Measurements from ENCODE around the gene EFCAB7.
A peak's percentile ranks its signal among the peaks of the same experiment; 100 is the strongest.

DNA sequence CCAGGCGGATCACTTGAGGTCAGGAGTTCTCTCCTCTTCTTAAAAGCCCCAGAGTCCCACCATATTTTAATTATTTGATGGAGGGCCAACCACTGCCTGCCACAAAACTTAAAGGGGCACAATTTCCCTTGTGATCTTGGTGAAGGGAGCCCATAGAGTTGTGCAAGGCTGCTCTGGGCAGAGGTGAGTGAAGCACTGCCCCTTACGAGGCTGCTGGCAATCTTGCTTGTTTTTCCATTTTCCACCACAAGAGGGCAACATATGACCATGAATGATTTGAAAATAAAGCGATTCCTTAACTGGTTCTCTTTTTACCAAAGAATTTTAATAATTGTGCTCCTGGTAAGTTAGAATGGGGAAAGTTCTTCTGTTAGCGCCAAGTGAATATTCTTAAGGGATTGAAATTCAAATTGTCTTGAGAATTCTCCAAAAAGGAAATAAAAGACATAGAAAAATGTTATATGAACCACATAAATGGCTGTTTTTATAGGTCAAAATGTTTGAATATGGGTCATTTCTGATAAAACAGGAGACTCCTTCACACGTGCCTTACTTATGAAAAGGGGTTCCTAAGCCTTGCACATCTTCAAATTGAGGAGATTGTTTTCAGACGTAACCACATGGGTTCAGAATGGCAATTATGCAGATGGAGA, 92.6 kb downstream of the EFCAB7 start:
- TF ChIP-seq, protein P1, sequence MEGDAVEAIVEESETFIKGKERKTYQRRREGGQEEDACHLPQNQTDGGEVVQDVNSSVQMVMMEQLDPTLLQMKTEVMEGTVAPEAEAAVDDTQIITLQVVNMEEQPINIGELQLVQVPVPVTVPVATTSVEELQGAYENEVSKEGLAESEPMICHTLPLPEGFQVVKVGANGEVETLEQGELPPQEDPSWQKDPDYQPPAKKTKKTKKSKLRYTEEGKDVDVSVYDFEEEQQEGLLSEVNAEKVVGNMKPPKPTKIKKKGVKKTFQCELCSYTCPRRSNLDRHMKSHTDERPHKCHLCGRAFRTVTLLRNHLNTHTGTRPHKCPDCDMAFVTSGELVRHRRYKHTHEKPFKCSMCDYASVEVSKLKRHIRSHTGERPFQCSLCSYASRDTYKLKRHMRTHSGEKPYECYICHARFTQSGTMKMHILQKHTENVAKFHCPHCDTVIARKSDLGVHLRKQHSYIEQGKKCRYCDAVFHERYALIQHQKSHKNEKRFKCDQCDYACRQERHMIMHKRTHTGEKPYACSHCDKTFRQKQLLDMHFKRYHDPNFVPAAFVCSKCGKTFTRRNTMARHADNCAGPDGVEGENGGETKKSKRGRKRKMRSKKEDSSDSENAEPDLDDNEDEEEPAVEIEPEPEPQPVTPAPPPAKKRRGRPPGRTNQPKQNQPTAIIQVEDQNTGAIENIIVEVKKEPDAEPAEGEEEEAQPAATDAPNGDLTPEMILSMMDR (IDR thresholded peaks at IDR 0.05; ENCODE audit: insufficient read depth, low read length, poor library complexity, severe bottlenecking) = peak; percentile 58
- no peak for TF ChIP-seq EZH2phosphoT487 (conservative IDR thresholded peaks at IDR 0.05; ENCODE audit: low read length)
